NCI-H748 (cell line): ENCODE data around the gene ANO2.
A peak's percentile ranks its signal among the peaks of the same experiment; 100 is the strongest.
"Not testable (repeated sequence)": the region's sequence is repeated elsewhere in the genome, so short reads cannot be mapped to it uniquely, and the experiment has no call there.

ENCODE experiments used
- DNase-seq: peaks from one replicate; lab custom pipeline; 2025; ENCODE audit not compliant: unreplicated experiment; lab: John Stamatoyannopoulos, UW

ANO2 gene

GRCh38 chr12:5685935-5686334, 259.1 kb downstream of the ANO2 start:
- DNase-seq = no peak

DNA sequence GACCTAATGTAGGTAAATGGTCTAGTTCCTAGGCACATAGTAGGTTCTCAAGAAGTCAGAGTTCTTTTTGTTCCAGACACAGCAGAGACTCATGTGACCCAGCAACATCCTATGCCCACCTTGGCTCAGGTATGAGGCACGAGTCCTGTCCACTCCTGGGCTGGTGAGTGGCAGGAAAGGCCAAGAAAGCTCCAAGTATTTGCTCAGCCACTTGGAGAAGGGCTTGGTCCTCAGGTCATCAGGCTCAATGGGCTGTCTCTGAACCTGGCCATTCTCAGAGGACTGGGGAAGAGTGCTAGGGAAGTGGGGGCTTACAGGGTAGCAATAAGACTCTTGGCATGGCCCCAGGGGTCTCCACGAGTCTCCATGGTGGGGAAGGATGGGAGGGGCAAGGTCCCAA, 260.1 kb downstream of the ANO2 start:
- DNase-seq = no peak

- no peak for DNase-seq
Measured at GRCh38 chr12:5682581-5682980, 262.5 kb downstream of the ANO2 start.

- no peak for DNase-seq
Measured at GRCh38 chr12:5678176-5678575, 266.9 kb downstream of the ANO2 start.

GRCh38 chr12:5669624-5670023, 275.4 kb downstream of the ANO2 start:
- not testable (repeated sequence) for DNase-seq

DNA sequence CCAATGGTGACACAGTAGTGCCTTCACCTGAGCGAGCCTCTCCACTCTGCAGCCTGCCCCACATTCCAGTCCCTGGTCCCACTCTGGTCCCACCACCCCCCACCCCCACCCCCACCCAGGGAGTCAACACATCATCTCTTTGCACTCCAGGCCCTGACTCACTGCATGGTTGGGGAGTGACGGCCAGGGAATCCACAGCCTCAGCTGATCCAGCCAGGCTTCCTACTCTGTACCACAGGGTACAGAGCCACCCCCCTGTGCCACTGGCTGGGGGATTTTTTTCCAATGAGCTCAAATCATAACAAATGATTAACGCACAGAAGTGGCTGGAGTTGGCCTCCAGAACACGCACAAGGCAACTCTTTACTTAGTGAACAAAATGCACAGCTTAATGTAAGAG, 279.4 kb downstream of the ANO2 start:
- DNase-seq = no peak

DNA sequence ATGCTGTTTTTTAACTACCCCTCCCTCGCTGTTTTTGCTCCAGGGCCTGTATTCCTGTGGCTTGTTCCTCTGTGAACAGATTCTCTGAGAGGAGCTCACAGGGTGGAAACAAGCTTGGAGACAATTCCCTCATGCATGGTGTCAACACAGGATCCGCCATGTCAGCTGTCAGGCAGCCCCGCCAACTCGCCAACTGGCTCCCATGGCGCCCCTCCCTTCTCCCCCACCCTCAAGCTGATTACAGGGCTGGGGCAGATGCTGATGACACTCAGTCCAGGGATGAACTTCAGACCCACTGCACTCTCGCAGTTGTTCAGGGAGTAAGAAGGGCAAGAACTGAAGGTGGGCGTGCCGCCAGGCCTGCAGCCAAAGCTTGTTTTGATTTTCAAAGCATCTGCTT, 283.2 kb downstream of the ANO2 start:
- no peak for DNase-seq

- no peak for DNase-seq
Measured at GRCh38 chr12:5660238-5660637, 284.8 kb downstream of the ANO2 start.

DNA sequence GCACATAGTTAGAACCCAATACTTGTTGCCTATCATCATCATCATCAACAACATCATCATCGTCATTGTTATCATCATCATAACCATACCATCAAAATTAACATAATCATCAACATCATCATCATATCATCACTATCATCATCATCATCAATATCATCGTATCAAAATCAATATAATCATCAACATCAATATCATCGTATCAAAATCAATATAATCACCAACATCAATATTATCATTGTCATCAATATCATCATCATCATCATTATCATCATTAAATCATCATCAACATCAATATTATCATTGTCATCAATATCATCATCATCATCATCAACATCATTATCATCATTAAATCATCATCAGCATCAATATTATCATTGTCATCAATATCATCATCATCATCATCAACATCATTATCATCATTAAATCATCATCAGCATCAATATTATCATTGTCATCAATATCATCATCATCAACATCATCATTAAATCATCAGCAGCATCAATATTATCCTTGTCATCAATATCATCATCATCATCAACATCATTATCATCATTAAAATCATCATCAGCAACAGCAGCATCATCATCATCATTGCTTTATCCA, 286.6 kb downstream of the ANO2 start:
- DNase-seq = not testable (repeated sequence)

DNA sequence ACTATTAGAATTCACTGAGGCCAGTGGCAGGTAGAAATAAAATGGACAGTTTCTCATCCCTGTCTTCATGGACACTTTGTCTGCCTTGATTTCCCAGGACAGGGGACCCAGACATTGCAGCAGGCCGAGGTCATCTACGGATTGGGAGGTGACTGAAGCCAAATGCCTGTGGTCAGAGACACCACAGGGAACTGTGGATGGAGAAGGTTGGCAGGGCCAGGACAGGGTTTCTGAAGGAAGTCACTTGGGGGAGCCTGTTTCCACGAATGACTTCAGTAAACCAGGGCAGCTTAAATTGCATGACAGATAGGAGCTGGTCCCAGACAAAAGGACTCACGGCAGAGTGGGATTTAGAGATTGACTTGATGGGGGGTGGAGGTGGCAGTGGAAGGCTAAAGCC, 288.2 kb downstream of the ANO2 start:
- DNase-seq = no peak

DNA sequence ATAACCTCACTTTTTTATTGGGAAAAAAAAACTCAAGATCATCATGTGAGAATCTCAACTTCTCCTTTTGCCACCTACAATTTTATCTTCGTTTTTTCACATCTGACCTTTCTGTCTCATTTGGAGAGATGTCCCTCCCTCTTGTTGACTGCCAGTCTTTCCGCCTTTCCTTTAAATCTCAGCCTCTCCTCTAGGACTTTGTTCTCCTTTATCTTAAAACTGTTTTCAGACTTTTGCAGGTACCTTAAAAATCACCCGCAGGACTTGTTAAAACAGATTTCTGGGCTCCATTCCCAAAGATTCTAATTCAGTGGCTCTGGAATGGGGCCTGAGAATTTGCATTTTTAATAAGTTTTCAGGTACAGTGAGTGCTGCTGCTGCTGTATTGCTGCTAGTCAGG, 289.9 kb downstream of the ANO2 start:
- DNase-seq = no peak

DNA sequence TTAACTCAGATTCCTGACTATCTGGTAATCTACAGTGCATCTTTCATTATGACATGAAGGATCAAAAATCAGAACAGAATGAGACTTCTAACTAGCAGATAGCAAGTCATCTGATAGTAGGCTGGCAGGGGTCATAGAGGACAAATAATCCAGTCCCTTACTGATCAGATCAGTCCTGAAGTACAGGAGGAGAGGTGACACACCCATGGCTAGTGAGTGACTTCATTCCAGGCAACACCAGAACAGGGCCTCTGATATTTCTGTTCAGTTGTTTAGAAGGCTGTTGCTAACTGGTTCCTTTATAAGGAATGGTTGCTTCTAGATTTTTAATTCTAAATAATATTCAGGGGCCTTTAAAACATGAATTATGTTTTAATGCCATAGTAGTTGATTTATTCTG, 291.0 kb downstream of the ANO2 start:
- DNase-seq = no peak

DNA sequence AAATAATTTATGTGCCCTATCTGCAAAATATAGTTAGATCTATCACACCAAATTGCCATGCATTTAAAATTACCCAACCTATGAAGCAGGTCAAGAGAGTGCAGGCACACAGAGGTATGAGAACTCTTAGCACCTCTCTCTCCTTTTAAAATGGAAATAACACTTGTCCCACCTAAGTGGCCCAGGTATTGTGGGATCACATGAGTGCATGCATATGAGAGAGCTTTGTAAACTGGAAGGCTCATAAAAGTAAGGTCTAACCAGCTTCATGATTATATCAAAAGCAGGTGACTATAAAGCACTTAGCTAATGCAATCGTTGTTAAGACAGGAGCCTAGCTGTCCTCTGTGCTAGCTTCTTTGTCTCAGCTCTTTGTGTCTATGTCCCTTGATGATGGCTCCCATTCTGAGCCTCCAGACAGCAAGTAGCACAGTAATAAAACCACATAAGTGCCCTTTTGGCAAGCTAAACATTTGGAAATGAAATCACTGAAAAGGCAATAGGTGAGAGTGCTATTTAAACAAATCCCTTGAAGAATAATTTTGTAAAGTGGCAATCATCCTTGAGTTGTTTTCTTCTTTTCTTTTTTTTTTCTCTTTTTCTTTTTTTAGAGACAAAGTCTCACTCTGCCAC, 294.1 kb downstream of the ANO2 start:
- peak; percentile 39 for DNase-seq

DNA sequence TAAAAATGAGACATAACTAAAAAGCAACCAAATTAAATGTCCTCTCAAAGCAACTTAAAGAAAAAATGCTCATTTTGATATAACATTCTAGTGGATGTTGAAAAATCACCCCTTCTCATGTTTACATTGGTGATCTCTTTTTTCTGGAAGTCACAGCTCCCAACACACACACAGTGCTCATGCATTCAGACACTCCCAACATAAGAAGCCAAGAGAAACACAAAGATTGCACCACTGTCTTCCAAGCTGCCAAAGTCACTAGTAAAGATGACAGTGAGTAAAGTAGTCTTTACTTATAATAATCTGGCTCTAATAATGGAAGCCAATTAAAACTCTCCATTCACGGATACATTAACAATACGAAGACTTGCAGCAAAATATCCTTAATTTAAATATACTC, 294.8 kb downstream of the ANO2 start:
- no peak for DNase-seq

GRCh38 chr12:5648692-5649359, 296.2 kb downstream of the ANO2 start:
- DNase-seq = peak; percentile 63

- no peak for DNase-seq
Measured at GRCh38 chr12:5643266-5643665, 301.8 kb downstream of the ANO2 start.

DNA sequence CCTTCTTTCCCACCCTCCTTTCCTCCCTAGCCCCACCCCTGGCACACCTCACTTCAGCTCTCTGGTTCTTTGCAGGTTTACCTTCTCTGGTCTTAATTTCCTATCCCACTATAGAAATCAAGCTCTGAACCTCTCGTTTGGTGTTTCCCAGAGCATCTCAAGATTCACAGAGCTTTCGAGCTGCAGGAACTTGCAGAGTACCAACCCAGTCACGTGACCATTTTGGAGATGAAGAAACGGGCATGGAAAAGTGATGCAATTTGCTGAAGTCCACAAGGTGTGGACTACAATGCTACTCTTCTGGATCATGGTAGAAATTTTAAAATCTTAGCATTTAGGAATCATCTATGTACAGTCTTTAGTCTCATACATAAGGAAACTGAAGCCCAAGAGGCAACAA, 307.4 kb downstream of the ANO2 start:
- DNase-seq = no peak

DNA sequence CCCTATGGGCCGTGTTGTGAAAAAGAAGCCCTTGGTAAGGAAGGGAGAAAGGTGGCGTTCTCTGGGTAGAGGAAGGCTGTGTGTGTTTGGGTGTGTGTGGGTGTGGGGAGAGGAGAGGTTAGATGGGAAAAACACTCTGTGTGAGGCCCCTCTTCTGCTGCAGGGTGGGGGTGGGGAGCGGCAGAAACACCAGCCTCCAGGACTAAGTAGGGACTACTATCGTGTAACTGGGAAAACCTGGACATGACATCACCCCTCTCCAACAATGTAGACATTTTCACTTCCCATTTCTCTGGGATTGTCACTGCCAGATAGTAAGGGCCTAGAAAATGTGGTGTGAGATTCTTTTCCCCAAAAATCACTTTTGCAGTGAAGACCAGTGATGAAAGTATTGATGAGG, 308.2 kb downstream of the ANO2 start:
- no peak for DNase-seq

DNA sequence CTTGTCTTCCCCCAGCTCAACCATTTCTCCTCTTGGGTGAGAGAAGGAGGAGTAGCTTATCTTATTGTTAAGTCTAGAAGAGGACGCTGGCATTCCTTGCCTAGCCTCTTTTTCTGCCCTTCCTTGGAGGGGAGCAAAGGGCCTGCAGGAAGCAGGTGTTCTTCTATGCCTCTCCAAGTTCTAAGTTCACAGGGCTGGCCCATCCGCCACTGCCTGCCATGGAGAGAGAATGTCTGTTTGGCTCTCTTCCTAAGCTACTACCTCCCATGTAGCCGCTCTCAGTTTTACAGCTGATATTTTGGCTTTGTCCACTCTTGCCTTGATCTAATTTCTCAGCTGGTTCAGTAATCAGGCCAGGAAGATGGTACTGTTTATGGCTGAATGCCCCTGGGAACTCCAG, 312.0 kb downstream of the ANO2 start:
- no peak for DNase-seq

DNA sequence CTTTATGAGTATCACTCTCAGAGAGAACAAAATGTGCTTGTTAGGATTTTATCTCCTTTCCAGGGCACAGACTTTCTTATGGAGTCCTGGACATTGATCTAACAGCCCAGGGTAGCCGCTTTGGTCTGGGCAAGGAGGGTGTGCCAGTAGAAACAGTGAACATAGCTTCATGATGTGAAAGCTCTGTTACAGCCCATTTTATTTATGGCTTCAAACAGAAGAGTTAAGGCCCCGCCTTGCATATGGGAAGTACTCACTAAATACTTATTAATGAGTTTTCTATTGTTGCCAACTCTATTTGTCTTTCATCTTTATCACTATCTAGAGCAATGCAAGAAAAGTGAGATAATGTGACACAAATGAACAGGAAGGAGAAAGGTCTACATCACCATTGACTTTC, 312.6 kb downstream of the ANO2 start:
- no peak for DNase-seq

DNA sequence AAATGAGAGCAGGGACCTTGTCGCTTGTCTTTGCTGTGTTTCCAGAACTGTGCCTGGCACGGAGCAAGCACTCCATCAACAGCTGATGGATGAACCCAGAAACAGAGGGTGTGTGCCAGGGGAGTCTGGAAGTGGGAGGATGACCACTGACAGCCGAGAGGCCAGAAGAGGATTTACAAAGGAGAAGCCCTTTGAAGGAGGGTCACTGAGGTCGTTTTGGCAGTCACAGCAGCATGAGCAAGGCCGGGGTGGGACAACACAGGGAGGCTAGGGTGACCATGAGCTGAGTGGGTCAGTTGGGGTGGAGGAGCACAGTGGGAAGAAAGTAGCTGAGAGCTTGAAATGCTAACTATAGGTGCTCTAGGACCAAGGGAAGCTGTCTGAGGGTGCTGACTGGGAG, 313.6 kb downstream of the ANO2 start:
- DNase-seq = no peak

DNA sequence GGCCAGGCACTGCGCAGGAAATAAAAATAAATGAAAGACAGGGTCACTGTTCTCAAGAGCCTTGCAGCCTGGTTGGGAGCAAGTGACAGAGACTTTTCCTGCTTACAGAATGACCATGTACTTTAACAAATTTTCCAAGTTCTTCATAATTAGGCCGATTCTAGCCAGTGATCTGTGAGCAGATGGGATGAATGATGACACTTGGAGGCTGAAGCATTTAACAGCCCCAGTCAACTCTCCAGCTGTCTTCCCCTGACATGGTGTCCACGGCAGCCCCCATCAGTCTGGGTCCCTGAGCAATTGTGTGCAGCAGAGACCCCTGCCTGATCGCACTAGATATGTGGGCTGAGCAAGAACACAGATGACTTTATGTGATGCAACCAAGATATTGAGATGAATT, 314.3 kb downstream of the ANO2 start:
- DNase-seq = no peak

- DNase-seq = no peak
Measured at GRCh38 chr12:5628501-5628900, 316.6 kb downstream of the ANO2 start.
